ENCODE measurements around the gene NRL. TPM values are rescaled to one million over a fixed set of nuclear protein-coding genes. Genes with fewer than 3 reads are reported as not detected.

The NRL gene
- total RNA-seq, 1 experiment from 2014 or later: 0.66 TPM

GRCh38 chr14:24054324-24054641 lies 60.5 kb downstream of the NRL start:
- Histone ChIP-seq H3K4me2 (ENCODE audit: low read length) (no peak overlapping the region), H3K9me3 (ENCODE audit: control insufficient read depth in 1 of 2, insufficient read depth in 1 of 2, low read depth in 1 of 2, low read length in 2 of 2) (no peaks in the 10 kb centered on the region), H2AFZ (ENCODE audit: low read depth, low read length, poor library complexity, severe bottlenecking) (no peak overlapping the region), H3K27ac (ENCODE audit: low read depth, low read length) (no peak overlapping the region), H3K27me3 (ENCODE audit: insufficient read depth, low read length) (no peaks in the 10 kb centered on the region), H3K79me2 (ENCODE audit: insufficient read depth, low read length) (no peaks in the 10 kb centered on the region), H3K9me2 (ENCODE audit: insufficient read depth) (no peaks in the 10 kb centered on the region), H3K4me1 (ENCODE audit: control insufficient read depth in 1 of 2, insufficient read depth in 2 of 2, low read length in 2 of 2) (peaks cover 6 to 25% of the 10 kb centered on the region in 2 experiments; a peak in 3 of 4 replicates), H3K36me3 (ENCODE audit: control insufficient read depth in 1 of 2, insufficient read depth in 2 of 2, low read length in 2 of 2) (no peaks in the 10 kb centered on the region), H4K20me1 (ENCODE audit: insufficient read depth) (no peaks in the 10 kb centered on the region), H3K4me3 (replicated peaks in 1 of 2; ENCODE audit: low read depth in 1 of 2, low read length in 2 of 2) (no peak overlapping the region), H3K9ac (ENCODE audit: low read length) (no peak overlapping the region)
- ATAC-seq (no peak), DNase-seq (ENCODE audit: low read depth, low spot score) (no peak)
- ChIA-PET POLR2A (interaction anchor here (0.6 to 1.1 kb wide), 2 partner anchors 8 to 60 kb away, joined by 3 to 4 read pairs; partner anchors contain the start of genes DCAF11 and NRL), CTCF (interaction anchor here (1.8 to 5.7 kb wide), 2 partner anchors 54 to 243 kb away, joined by 5 to 116 read pairs; no protein-coding TSS in a partner anchor), RAD21 (ENCODE audit: low non-redundant PET in 1 of 2, low total read pairs in 2 of 2, uncharacterized antibody in 2 of 2, unreplicated experiment in 2 of 2) (no interaction called here)
- no TSS peak for BruUV-seq (replicated peaks)
- TF ChIP-seq FOSL1 (IDR thresholded peaks at IDR 0.05; ENCODE audit: low read depth) (no peak), CTCF (IDR thresholded peaks at IDR 0.05 in 2 of 3, conservative IDR thresholded peaks at IDR 0.05 in 1 of 3; ENCODE audit: borderline replicate concordance in 1 of 3, insufficient read depth in 1 of 3, low read depth in 2 of 3, low read length in 2 of 3) (no peak), SIN3A (IDR thresholded peaks at IDR 0.05; ENCODE audit: low read depth) (no peak), SRF (IDR thresholded peaks at IDR 0.05; ENCODE audit: low read depth) (no peak), YY1 (IDR thresholded peaks at IDR 0.05; ENCODE audit: extremely low read depth, insufficient replicate concordance, low read depth, low read length) (no peak), SP1 (IDR thresholded peaks at IDR 0.05; ENCODE audit: low read depth) (no peak), CEBPB (IDR thresholded peaks at IDR 0.05; ENCODE audit: low read depth) (no peak), REST (IDR thresholded peaks at IDR 0.05; ENCODE audit: low read depth) (no peak), ZNF274 (IDR thresholded peaks at IDR 0.05; ENCODE audit: low read depth, low read length) (no peak), POLR2AphosphoS5 (IDR thresholded peaks at IDR 0.05; ENCODE audit: low read depth, low read length) (no peak), ZFX (IDR thresholded peaks at IDR 0.05) (no peak), JUND (IDR thresholded peaks at IDR 0.05) (no peak), ELF1 (IDR thresholded peaks at IDR 0.05; ENCODE audit: borderline replicate concordance, low read depth) (no peak), TCF7L2 (IDR thresholded peaks at IDR 0.05; ENCODE audit: borderline replicate concordance, extremely low read depth, insufficient read depth, insufficient read length) (no peak), RAD21 (IDR thresholded peaks at IDR 0.05; ENCODE audit: low read depth) (no peak), POLR2A (IDR thresholded peaks at IDR 0.05; ENCODE audit: borderline replicate concordance, extremely low read depth, insufficient read depth, insufficient read length) (no peak), MAX (IDR thresholded peaks at IDR 0.05) (no peak)
- intact Hi-C loops (cut with micrococcal nuclease): no loop called here

Measured in HCT116 (cell line).